ENCODE results near the gene CRLF1.
A peak's percentile ranks its signal among the peaks of the same experiment; 100 is the strongest.

Gene CRLF1

GRCh38 chr19:18594096-18594823 lies 12.3 kb downstream of the CRLF1 start:
- no peak for TF ChIP-seq TAF1 (IDR thresholded peaks at IDR 0.05; ENCODE audit: borderline replicate concordance, insufficient read depth, low read length)
- no peak for TF ChIP-seq FOXP2 (optimal IDR thresholded peaks at IDR 0.05; ENCODE audit: borderline replicate concordance, extremely low read depth, extremely low read length, insufficient read depth)
- TF ChIP-seq REST (IDR thresholded peaks at IDR 0.05; ENCODE audit: insufficient read depth in 1 of 2, low read depth in 2 of 2, low read length in 2 of 2) = no peak
- TF ChIP-seq POLR2AphosphoS5 (IDR thresholded peaks at IDR 0.05; ENCODE audit: low read depth, low read length) = no peak
- no peak for TF ChIP-seq SIN3A (IDR thresholded peaks at IDR 0.05; ENCODE audit: borderline replicate concordance, insufficient read depth, low read length)

- TF ChIP-seq FOXP2 (optimal IDR thresholded peaks at IDR 0.05; ENCODE audit: borderline replicate concordance, extremely low read depth, extremely low read length, insufficient read depth) (no peak), SIN3A (IDR thresholded peaks at IDR 0.05; ENCODE audit: borderline replicate concordance, insufficient read depth, low read length) (0 out of 2 replicates have a peak, but pooled peaks have one; percentile 20), TAF1 (IDR thresholded peaks at IDR 0.05; ENCODE audit: borderline replicate concordance, insufficient read depth, low read length) (no peak), REST (IDR thresholded peaks at IDR 0.05; ENCODE audit: insufficient read depth in 1 of 2, low read depth in 2 of 2, low read length in 2 of 2) (no peak), POLR2AphosphoS5 (IDR thresholded peaks at IDR 0.05; ENCODE audit: low read depth, low read length) (peak; percentile 2; the same call in 1 of the 2 replicates)
Measured at GRCh38 chr19:18593367-18594095, 13.1 kb downstream of the CRLF1 start.

GRCh38 chr19:18591735-18592385 lies 14.7 kb downstream of the CRLF1 start:
- TF ChIP-seq SIN3A (IDR thresholded peaks at IDR 0.05; ENCODE audit: borderline replicate concordance, insufficient read depth, low read length) (no peak), FOXP2 (optimal IDR thresholded peaks at IDR 0.05; ENCODE audit: borderline replicate concordance, extremely low read depth, extremely low read length, insufficient read depth) (peak; percentile 32), POLR2AphosphoS5 (IDR thresholded peaks at IDR 0.05; ENCODE audit: low read depth, low read length) (peak; percentile 31; the same call in 1 of the 2 replicates)

GRCh38 chr19:18590273-18591272 lies 16.0 kb downstream of the CRLF1 start:
- TF ChIP-seq FOXP2 (optimal IDR thresholded peaks at IDR 0.05; ENCODE audit: borderline replicate concordance, extremely low read depth, extremely low read length, insufficient read depth) (peak; percentile 64), REST (IDR thresholded peaks at IDR 0.05; ENCODE audit: insufficient read depth in 1 of 2, low read depth in 2 of 2, low read length in 2 of 2) (no peak), POLR2AphosphoS5 (IDR thresholded peaks at IDR 0.05; ENCODE audit: low read depth, low read length) (no peak), SIN3A (IDR thresholded peaks at IDR 0.05; ENCODE audit: borderline replicate concordance, insufficient read depth, low read length) (no peak), TAF1 (IDR thresholded peaks at IDR 0.05; ENCODE audit: borderline replicate concordance, insufficient read depth, low read length) (no peak)

Data from PFSK-1 (cell line).